GM18520 (cell line): Measurements from ENCODE around the gene CD300LG.
"Not testable (repeated sequence)": the region's sequence is repeated elsewhere in the genome, so short reads cannot be mapped to it uniquely, and the experiment has no call there.

Source experiments
- ATAC-seq: cut with Tn5 transposase; IDR thresholded peaks from one replicate; pipeline ENCODE4 v1.9.1; 2021; ENCODE audit not compliant: unreplicated experiment

Gene CD300LG

DNA sequence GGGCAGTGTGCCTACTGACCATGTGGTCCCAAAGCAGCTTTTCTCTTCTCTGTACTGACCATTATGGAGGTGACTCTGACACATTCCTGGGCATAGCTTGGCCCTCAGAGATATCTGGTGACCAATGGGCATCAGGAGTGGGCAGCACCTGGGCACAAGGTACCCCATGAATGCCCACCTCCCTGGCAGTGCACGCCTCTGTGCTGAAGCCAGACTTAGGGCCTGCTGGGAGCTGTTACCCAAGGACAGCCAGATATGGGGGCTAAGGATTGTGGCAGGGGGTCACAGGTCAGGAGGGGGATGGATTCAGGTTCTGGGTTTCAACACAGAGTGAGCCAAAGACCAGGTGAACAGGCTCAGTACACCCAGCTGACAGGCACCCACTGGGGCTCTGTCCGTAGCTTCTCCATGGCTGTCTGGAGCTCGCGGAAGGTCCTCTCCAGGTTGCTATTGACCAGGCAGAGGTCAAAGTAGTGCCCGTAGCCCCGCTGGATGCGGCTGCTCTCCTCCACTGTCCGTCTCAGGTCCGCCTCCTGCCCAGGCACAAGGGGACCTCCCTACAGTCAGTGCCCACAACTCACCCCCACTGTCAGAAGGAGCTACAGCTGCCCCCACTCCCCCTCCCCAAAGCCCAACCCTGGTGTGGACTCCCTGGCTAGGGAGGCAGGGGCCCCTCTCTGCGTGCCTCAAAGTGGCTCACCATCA is 30.6 kb downstream of the CD300LG start:
- ATAC-seq = no peak

DNA sequence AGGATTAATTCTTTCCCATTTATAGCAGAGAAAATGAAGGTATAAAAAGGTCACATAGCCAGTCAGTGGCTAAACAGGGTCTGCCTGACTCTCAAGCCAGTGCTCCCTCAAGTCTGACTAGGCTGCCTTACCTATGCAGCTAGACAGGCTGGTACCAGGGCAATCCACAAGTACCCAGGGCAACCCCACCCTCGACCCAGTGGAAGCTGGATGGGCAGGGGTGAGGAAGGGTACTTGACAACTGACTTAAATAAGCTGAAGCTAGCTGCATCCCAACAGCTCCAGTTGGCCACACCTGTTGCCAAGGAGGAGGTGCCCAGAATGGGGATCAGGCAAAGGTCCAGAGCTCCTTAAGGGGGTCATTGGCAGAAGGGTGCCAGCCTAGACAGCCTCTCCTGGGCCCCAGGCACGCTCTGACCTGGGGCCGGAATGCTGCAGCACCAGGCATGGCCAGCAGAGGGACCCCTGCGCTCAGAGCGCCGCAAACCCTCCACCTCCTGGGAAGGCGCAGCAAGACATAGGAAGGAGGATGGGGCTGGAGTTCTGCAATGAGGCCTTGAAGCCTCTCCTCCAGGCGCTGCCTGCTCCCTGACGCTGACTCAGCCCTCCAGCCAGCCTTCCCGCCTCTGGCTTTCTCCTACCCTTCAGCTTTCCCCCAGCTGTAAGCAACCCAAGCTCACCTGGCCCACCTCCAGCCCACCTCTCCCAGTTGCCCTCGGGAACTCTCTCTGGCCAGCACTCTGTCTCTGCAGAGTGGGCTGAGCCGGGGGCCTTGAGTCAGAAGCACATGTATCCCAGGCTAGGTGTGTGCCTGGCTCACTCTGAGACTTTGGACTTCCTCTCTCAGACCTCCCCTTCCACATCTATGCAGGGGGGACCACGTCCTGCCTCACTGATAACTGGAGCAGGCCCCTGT is 31.5 kb downstream of the CD300LG start:
- ATAC-seq = no peak

DNA sequence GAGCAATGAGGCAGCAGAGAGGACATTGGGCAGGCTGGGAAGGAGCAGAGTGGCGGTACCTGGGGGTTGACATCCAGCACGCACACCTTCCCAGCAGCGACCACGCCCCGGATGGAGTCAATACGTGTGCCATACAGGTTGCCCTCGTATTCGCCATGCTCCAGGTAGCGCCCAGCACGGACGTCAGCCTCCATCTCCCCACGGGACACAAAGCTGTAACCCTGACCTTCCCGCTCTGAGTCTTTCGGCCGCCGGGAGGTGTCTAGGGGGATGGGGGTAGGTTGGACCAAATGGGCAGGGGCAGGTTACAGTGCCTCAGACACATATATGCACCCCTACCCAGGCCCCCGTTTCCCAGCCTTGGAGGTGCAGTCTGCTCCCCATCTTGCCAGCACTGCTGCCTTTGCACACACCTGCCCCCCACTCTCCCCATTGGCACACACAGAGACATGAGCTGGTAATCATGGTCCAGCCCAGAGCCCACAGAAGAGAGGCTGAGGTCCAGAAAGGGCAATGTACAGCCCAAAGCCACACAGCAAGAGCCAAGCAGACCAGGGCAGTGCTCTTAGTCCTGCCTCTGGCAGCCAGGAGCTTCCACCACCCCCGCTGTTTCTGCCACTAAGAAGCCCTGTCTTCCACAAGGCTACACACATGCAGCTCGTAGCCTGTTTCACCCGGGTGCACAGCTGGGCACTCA is 32.9 kb downstream of the CD300LG start:
- ATAC-seq = no peak

DNA sequence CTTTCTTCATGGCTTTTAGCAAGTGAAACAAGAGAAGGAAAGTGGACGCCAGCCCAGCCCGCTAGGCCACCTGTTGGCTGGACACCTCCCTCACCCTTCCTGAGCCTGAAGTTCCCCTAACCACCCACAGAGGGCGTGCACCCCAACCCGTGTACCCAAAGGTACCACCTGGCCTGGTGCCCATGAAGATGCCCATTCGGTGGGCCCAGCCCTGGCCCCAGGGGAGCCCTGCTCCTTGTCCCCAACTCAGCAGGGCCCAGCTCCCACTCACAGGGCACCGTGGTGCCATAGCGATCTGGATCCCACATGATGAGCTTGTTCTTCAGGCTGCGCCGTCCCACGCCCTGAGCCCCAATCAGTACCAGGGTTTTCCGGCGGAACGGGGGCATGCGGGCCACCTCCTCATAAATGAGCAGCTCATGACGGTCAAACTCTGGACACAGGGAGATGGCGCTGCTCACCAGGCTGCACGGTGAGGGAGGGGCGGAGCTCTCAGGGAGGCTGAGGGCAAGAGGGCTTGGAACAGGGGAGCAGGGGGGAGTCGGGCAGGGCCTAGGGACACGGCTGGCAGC is 33.5 kb downstream of the CD300LG start:
- no peak for ATAC-seq

DNA sequence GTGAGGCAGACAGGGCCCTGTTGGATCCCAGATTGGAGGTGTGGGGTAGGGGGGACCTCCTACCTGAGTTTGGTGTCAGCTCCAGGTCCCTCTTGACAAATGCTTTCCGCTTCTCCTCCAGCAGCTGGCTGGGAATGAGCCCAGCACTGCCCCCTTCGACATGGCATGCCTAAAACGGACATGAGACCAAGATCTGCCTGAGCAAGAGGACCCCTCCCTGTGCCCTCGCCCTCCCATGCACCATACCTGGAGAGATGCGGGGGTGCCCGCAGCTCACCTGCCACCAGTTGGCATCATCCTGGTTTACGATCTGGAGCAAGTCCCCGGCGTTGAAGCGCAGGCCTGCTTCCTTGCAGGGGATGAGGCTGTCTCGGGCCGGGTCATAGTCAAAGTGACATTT is 34.2 kb downstream of the CD300LG start:
- no peak for ATAC-seq

DNA sequence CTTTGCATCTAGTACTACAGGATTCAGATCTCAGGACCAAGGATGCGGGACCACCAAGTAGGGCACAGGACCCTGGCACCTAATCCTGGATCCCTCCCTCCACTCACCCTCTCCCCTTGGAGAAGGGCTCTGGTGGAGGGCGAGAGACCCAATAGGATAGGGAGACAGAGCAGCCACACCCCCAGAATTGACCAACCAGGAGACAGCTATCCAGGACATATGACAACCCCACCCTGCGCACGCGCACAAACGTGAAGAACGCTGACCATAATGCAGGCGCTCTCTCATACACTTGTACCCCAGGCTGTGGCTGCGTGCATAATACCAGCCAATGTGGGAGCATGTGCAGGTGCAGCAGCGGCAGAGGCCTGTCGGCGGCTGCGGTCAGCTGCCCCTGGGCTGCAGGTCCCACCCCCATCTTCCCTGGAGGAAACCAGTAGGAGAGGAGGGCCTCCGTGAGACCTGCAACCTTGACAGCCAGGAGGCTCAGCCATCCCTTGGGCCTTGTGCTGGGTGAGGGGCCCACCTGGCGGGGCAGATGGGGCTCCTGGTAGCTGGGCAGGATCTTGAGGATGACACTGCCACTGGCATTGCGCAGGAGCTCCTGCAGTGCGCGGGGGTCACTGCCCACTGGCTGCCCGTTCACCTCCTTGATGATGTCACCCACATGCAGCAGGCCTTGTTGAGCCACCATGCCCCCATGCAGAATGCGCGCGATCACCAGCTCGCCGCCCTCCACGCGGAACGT is 35.0 kb downstream of the CD300LG start:
- no peak for ATAC-seq

DNA sequence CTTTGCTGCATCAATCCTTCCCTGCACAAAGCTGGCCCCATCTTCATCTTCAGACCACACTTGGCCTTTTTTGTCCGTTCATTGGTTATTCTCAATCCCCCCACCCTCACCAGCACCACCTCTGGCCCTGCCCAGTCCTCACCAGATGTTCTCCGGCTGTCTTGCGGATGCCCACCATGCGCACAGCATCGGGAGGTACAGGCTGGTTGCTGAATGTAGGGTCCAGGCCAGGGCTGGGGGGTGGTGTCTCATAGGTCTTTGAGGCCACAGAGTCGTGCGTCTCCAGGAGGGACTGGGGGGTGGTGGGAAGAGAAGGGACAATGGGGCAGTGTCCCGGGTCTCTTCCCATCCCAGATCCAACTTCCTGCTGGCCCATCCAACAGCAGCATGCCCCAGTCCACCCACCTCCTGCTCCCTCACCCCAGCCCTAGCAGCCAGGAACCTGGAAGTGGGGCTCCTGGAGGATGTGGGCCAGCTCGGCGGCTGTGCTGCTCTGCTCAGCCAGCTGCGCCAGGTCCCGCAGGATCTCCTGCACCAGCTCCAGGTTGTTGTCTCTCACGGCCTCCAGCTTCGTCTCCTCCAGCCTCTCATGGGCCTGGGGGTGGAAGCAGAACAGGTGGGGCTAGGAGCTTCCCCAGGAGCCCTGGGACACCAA is 35.9 kb downstream of the CD300LG start:
- ATAC-seq = no peak

DNA sequence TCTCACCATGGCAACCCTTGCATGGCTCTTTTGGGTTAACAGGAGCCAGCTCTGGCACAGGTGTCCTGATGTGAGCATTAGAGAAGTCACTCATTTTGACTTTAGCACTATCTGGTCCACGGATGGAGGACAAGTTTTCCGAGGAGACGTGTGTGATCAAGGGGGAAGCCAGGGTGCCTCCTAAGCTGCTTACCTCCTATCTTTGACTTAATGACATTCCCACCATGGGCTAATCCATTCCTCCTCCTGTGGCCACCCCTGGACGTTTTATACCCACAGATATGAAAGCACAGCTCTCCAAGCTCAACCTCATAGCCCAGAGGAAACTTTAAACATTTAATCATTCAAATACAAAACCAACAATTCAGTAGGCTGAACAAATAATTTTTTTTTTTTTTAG is 41.6 kb downstream of the CD300LG start:
- no peak for ATAC-seq

DNA sequence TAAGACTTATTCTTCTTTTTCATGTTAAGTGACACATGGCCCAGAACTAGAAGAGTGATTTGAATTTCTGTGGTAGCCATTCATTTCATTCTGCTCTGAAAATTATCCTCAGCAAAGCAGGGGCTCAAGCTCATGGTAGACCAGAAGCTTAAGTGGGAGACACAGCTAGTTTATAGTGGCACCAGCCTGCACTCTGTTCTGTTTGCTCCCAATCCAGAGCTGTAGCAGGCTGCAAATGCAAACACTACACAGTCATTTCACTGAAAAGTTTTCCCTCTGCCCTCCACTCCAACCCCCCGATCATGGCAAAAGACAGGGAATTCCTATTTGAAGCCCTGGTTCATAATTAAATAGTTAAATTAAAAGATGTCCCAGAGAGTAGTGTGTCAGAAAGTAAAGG is 43.3 kb downstream of the CD300LG start:
- ATAC-seq = no peak

DNA sequence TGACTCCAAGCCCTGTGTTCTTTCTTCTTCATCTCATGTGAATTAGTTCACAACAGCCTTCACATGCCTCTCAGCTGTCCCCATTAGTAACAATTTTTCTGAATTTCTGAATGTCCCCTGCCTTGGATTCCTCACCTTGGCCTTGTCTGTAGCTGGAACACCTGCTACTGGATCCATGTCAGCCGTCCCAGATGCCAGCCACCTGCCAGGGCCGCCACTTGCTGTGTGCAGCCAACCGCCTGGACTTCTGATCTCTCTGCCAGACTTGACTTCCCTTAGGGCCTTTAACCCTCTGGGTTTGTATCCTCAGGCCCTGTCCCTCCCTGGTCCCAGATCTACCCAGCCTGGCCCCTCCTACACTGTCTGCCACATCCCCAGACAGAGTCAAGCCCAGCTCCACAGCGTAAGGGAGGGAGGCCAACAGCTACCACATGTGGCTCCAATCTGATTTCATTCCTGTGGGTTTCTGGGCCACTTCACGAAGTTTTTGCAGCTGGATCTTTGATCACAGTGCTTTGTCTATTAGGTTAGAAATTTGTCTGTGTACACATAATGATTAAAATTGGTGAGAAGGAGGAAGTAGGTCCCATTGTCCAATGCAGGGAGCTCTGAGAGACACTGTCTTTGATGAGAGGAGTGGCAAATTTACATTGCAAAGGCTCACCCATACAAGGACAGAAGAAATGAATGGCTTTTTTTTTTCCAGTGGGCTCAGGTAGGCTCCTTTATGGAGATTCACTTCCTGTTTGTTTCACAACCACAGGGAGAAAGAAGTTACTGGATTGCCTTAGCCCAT is 45.1 kb downstream of the CD300LG start:
- no peak for ATAC-seq

DNA sequence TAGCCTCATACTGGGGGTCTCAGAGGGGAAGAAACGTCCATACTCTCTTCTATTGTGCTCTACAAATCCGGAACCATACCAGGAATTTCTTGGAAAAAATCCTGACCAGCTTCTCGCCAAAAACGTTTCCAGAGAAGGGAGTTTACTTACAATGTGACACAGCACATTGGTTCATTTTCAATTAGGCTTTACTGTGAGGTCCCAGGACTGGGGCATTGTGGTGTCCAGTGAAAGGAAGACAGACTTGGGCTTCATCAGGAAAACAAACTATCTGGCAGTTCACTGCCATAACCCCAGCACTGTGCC is 45.6 kb downstream of the CD300LG start:
- no peak for ATAC-seq

DNA sequence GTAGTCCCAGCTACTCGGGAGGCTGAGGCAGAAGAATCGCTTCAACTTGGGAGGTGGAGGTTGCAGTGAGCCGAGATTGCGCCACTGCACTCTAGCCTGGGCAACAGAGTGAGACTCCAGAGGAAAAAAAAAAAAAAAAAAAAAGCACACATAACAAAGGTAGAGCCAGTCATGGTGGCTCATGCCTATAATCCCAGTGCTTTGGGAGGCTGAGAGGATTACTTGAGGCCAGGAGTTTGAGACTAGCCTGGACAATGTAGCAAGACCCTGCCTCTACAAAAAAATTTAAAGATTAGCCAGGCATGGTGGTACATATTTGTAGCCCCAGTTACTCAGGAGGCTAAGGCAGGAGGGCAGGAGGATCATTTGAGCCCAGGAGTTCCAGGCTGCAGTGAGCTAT is 47.5 kb downstream of the CD300LG start:
- ATAC-seq = not testable (repeated sequence)

DNA sequence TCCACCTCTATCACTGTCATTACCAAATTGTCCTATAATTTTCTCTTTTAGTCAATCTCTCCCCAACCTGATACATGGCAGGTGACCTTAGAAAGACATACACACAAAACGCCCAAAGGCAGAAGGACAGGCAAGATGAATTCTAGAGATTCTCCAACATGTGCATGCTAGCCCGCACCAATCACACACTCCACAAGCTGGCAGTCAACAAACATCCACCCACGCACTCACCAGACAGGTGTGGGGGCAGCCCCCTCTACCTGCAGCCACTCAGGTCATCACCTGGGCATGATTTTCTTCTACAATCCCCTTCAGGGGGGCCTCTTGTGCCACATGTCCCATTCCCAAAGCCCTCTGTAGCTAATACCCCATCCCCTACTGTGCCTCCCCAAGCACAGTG is 50.9 kb downstream of the CD300LG start:
- ATAC-seq = no peak

DNA sequence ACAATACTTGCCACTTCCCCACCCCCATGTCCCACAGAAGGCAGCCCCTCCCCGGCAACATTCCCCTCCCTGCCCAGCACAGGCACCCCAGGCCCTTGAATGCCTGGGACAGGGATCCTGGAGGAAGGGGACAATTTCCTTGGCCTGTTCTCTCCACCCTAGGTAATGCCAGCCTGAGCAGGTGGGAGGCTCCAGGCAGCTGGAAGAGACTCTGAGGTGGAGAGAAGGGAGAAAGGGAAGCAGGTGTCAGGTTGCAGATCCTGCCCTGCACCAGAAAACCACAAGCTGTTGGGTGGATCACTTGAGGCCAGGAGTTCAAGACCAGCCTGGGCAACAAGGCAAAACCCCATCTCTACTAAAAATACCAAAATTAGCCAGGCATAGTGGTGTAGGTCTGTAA is 51.5 kb downstream of the CD300LG start:
- no peak for ATAC-seq

DNA sequence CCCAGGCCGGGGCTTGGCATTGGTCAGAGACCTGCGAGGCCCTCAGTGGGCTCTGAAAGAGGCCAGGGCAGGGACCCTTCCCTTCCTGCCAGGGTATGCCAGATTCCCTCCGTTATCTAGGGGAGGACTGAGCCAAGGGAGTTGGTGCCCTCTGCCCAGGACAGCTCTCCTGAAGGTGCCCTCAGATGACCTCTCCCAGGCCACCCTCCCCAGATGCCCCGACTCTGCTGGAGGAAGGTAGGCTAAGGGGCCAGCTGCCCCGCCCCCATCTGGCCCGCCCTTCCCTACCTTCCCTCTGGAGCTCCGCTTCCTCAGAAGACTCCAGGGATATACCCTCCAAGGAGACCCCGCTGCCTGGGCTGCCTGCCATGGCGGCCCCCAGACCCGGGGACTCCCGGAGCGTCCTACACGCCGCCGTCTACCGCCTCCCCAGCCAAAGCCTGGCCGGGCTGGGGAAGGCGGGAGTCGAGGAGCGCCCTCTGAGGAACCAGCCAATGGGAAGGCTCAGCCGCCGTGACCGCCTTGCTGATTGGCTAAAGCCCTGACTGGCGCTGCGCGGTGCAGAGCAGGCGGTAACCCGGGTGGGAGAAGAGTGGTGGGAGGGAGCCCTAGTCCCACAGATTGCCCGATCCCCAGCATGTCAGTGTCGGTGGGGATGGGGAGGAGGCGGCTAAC is 53.3 kb downstream of the CD300LG start:
- ATAC-seq = peak; percentile 65

DNA sequence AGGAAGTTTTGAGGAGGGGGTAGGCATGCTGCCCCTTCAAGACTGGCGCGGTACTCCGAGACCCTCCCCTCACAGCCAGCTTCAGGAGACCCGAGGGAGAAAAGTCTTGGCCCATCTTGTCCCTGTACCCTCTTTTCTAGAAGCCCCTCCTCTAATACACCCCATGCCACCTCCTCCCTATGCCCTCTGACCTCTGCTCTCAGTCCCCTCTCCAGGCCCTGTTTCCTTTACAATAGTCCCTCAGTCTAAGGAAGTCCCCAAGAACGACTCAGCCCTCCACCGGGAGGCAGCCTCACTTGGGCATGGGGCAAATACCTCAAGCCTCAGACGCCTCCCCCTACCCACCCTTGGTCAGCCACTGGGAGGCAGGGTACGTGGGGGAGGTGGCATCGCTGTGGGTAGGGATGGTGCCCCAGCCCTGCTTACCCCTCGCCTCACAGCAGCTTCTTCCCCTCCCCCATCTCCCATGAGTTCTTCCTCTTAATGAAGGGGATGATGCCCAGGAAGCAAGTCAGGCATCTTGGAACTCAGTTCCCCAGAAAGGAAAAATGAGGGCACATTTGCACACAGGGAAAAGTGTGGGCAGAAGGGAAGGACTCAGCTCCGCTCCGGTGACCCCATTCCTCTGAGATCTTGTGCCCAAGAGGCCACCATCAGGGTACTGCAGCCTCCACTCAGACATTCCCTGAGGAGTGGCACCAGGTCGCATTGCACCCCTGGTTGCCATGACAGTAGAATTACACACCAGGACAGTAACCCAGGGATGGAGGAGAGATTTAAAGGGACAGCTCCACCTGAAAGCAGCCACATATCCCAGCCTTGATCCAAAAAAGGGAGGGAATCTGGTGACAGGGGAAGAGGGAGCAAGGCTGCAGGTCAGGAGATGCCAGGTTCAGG is 54.1 kb downstream of the CD300LG start:
- no peak for ATAC-seq

DNA sequence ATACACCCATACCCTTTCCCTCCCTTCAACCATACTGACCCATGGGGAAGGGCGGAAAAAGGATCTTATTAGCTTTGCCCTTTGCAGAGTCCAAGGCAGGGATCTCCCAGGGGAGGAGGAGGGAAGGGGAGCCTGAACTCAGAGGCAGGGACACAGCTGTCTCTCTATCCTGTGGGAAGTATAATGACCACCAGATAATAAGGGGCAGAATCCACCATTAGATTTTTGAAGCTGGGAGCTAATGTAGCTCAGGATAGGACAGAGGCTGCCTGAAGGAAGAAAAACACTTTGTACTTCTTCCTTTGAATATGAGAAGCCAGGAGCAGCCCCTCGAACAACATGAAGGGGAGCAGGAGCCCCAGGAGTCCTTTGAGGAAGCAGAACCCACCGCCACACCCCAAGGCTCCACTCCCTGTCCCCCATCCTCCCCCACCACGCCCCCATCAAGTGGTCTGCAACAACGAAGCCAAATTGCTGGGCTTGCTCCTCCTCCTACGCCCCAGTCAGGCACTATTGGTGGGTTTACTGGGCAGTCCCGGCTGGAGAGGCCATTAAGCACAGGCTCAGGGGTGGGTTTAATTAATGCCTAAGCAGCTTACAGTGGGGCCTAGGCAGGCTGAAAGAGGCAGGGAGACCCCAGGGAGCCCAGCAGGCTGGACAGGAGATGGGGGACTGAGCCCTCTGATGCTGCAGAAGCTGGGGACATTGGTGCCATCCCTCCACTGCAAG is 55.0 kb downstream of the CD300LG start:
- ATAC-seq = no peak
